Pancreas (tissue), 10 donors: Measurements from ENCODE around the gene RNF39. TPM values are rescaled to one million over a fixed set of nuclear protein-coding genes. Genes with fewer than 3 reads are reported as not detected.

Source experiments
- ATAC-seq, 4 donors: fragments of 200-7000 bp; cut with Tn5 transposase; one replicate each; pipeline versions ENCODE4 v1.8.0 to v1.9.1; 2020; ENCODE audit warnings: mild to moderate bottlenecking in 4 of 4, moderate library complexity in 4 of 4
- DNase-seq, 6 donors: peaks; one replicate each; pipeline ENCODE4 v3.0.0-alpha.2; 2020
- FAIRE-seq: peaks from 2 replicates; lab custom pipeline; 2012; peaks lifted over from hg19 to GRCh38; lab: Jason Lieb, UNC
- H3K27ac ChIP-seq, 4 donors: fragments of 200-600 bp; sonication (generic); 1 replicate in 3 of 4; 2 replicates in 1 of 4; pipeline versions ENCODE4 v1.5.0 to v1.8.0; 2020
- H3K27me3 ChIP-seq, 4 donors: fragments of 200-600 bp; one replicate each; pipeline ENCODE4 v1.8.0; 2021
- H3K36me3 ChIP-seq, 3 donors: fragments of 200-600 bp; sonication (generic) in 1 of 3; one replicate each; pipeline versions ENCODE4 v1.5.0 to v1.8.0; 2020 to 2021
- H3K4me1 ChIP-seq, 3 donors: fragments of 200-600 bp; one replicate each; pipeline ENCODE4 v1.8.0; 2021
- H3K4me3 ChIP-seq, 4 donors: fragments of 200-600 bp; sonication (generic) in 2 of 4; one replicate each; pipeline versions ENCODE4 v1.5.0 to v1.8.0; 2020 to 2021
- H3K9me3 ChIP-seq, 4 donors: fragments of 200-600 bp; one replicate each; pipeline ENCODE4 v1.8.0; 2021
- CTCF ChIP-seq, 4 donors: fragments of 200-600 bp; sonication (generic) in 3 of 4; IDR thresholded peaks; one replicate each; pipeline versions ENCODE4 v1.5.0 to v1.8.0; 2021; ENCODE audit warnings: antibody characterized with exemption in 4 of 4
- WGBS, 2 donors: extraction: QIAGEN DNeasy Blood & Tissue Kit; methylation state at CpG; one replicate each; pipeline ENCODE4 v1.1.7; 2013; 5-methylcytosine and 5-hydroxymethylcytosine counted together
- intact Hi-C, 3 donors: fragments of 100-400 bp; cut with DNase I; formaldehyde crosslinking; loops; one replicate each; pipeline versions ENCODE4 v1.11.1 to v1.14.2; 2022
- polyA plus RNA-seq, 2 donors: library from polyadenylated mRNA; stranded (reverse); fragments of 200-250 nt; gene quantifications; one replicate each; pipeline ENCODE4 v1.2.3, GENCODE V29; 2013
- total RNA-seq, 6 donors: library from RNA; stranded (reverse); fragmentation: NEBNext Ultra II Directional in 4 of 6; extraction: Animal tissue kit (Norgen Biotek cat#: 25700) in 4 of 6; gene quantifications; one replicate each; pipeline versions ENCODE4 v1.2.1 to v1.2.4, GENCODE V29; 2021 to 2023
- donor health status: healthy with polysubstance abuse.
- donor health status: DM: no; HTN: no; CAD: no; lungs with moderate emphysema.
- donor health status: DM: no; HTN: no; CAD: no.
- donor health status: control.
- donor health status: control.
- donor health status: Bipolar disorder and iron deficiency.
- donor health status: DM: yes; HTN: yes; CAD: no.
- donor health status: DM: no; HTN: no; CAD: no.
- donor health status: DM: no; HTN: no; CAD: no.
- donor health status: DM: yes; HTN: yes; CAD: no.

RNF39 gene
- total and polyA plus RNA-seq, 8 donors = 0.18 to 1.3 (median 0.55) TPM

- no peaks in the 10 kb centered on the region for H3K9me3 ChIP-seq
- H3K4me1 ChIP-seq = peaks cover 8 to 25% (median 11%) of the 10 kb centered on the region in 3 donors
- peak within 1 kb of the TSS; percentile 46 to 91 (median 78) for H3K27ac ChIP-seq
- DNase-seq (peak; percentile 94 to 99 (median 98)), ATAC-seq (peak; percentile 96 to 99 (median 97)), FAIRE-seq (peak; percentile 97)
- intact Hi-C loops = no loop called here
- H3K27me3 ChIP-seq = no peaks in the 10 kb centered on the region
- peaks cover 0 to 10% (median 0%) of the 10 kb centered on the region in 3 donors for H3K36me3 ChIP-seq
- 0% methylated on average over 45 to 46 of the region's 46 CpGs for WGBS, 2 donors
- TF ChIP-seq CTCF (IDR thresholded peaks at IDR 0.05) = no peak
- H3K4me3 ChIP-seq = peak within 1 kb of the TSS; percentile 46 to 71 (median 64)
Observed at GRCh38 chr6:30066577-30067459, 8.8 kb downstream of the RNF39 start, which contains the start of gene PPP1R11. Gene PPP1R11 (plus strand): TSS chr6:30067198. CDS start chr6:30067411, 213 bp downstream.

GRCh38 chr6:30066082-30066481 lies 9.5 kb downstream of the RNF39 start:
- WGBS, 2 donors = 6 to 7% methylated on average over 4 of the region's 4 CpGs
- Histone ChIP-seq H3K27me3 (no peaks in the 10 kb centered on the region), H3K36me3 (peaks cover 0 to 10% (median 0%) of the 10 kb centered on the region in 3 donors), H3K4me1 (peaks cover 8 to 25% (median 11%) of the 10 kb centered on the region in 3 donors), H3K27ac (peak overlapping the region; percentile 46 to 91 (median 65)), H3K4me3 (peak overlapping the region; percentile 22 to 71 (median 36)), H3K9me3 (no peaks in the 10 kb centered on the region)
- intact Hi-C loops = no loop called here
- no peak for DNase-seq
- no peak for FAIRE-seq
- no peak for ATAC-seq
- no peak for TF ChIP-seq CTCF (IDR thresholded peaks at IDR 0.05)

- DNase-seq = no peak
- no peaks in the 10 kb centered on the region for H3K27me3 ChIP-seq
- H3K27ac ChIP-seq = no peak overlapping the region
- WGBS, 2 donors = 52 to 84% methylated on average over 2 of the region's 2 CpGs
- TF ChIP-seq CTCF (IDR thresholded peaks at IDR 0.05) = no peak
- FAIRE-seq = no peak
- no peak overlapping the region for H3K4me3 ChIP-seq
- no peaks in the 10 kb centered on the region for H3K36me3 ChIP-seq
- H3K9me3 ChIP-seq = no peaks in the 10 kb centered on the region
- no peak for ATAC-seq
- peaks cover 16 to 38% (median 16%) of the 10 kb centered on the region in 3 donors for H3K4me1 ChIP-seq
- intact Hi-C loops = no loop called here
Observed at GRCh38 chr6:30063315-30063714, 12.3 kb downstream of the RNF39 start.

- Histone ChIP-seq H3K27ac (peak overlapping the region in 2 of 4 donors; percentile 83 to 88), H3K4me3 (peak overlapping the region in 1 of 4 donors; percentile 76), H3K36me3 (peaks cover 0 to under 1% (median 0%) of the 10 kb centered on the region in 3 donors), H3K9me3 (no peaks in the 10 kb centered on the region), H3K4me1 (peaks cover 10 to 31% (median 12%) of the 10 kb centered on the region in 3 donors), H3K27me3 (no peaks in the 10 kb centered on the region)
- ATAC-seq (no peak), DNase-seq (no peak), FAIRE-seq (no peak)
- intact Hi-C loops = no loop called here
- WGBS, 2 donors = 84 to 90% methylated on average over 7 of the region's 7 CpGs
- no peak for TF ChIP-seq CTCF (IDR thresholded peaks at IDR 0.05)
Observed at GRCh38 chr6:30062471-30063178, 12.9 kb downstream of the RNF39 start.
